DMS 273 treated with DMSO at 0.1 percent for 48 hours (cell line): ENCODE measurements around the gene SLC10A1.

Source experiments
- DNase-seq: peaks from one replicate; lab custom pipeline; 2025; lab: John Stamatoyannopoulos, UW

SLC10A1 gene

GRCh38 chr14:69808919-69809808 is 12.1 kb upstream of the SLC10A1 start:
- no peak for DNase-seq

GRCh38 chr14:69807192-69807591 is 10.2 kb upstream of the SLC10A1 start:
- DNase-seq, result no peak

- DNase-seq, result no peak
Measured at GRCh38 chr14:69804902-69805301, 7.9 kb upstream of the SLC10A1 start.

- no peak for DNase-seq
Measured at GRCh38 chr14:69803753-69804152, 6.7 kb upstream of the SLC10A1 start.

- DNase-seq, result no peak
Measured at GRCh38 chr14:69798339-69798735, 1.3 kb upstream of the SLC10A1 start.

GRCh38 chr14:69797573-69798338 is 715 bp upstream of the SLC10A1 start:
- no peak for DNase-seq

GRCh38 chr14:69795691-69796090 is 1.4 kb downstream of the SLC10A1 start:
- DNase-seq, result no peak

GRCh38 chr14:69794791-69795190 is 2.2 kb downstream of the SLC10A1 start:
- DNase-seq, result no peak

GRCh38 chr14:69792887-69793421 is 4.1 kb downstream of the SLC10A1 start:
- no peak for DNase-seq

GRCh38 chr14:69789118-69789640 is 7.9 kb downstream of the SLC10A1 start:
- DNase-seq, result no peak

GRCh38 chr14:69786603-69787002 is 10.4 kb downstream of the SLC10A1 start:
- DNase-seq, result no peak

GRCh38 chr14:69784942-69785341 is 12.1 kb downstream of the SLC10A1 start:
- DNase-seq, result no peak

- no peak for DNase-seq
Measured at GRCh38 chr14:69780952-69781351, 16.1 kb downstream of the SLC10A1 start.

- DNase-seq, result no peak
Measured at GRCh38 chr14:69780092-69780491, 16.9 kb downstream of the SLC10A1 start.

- no peak for DNase-seq
Measured at GRCh38 chr14:69779088-69779487, 18.0 kb downstream of the SLC10A1 start.

GRCh38 chr14:69776875-69777453 is 20.1 kb downstream of the SLC10A1 start:
- DNase-seq, result no peak

GRCh38 chr14:69775012-69775411 is 22.0 kb downstream of the SLC10A1 start:
- no peak for DNase-seq

- DNase-seq, result no peak
Measured at GRCh38 chr14:69773571-69774276, 23.3 kb downstream of the SLC10A1 start.

GRCh38 chr14:69772082-69773017 is 24.7 kb downstream of the SLC10A1 start:
- DNase-seq, result no peak

GRCh38 chr14:69771136-69771535 is 25.9 kb downstream of the SLC10A1 start:
- DNase-seq, result no peak
